K562 (cell line): Measurements from ENCODE around the gene AHCYL2. TPM values are rescaled to one million over a fixed set of nuclear protein-coding genes. Genes with fewer than 3 reads are reported as not detected.

Experiments used
- CEBPG ChIP-seq, 3 experiments: fragments of 200-800 bp in 1 of 3; sonication (Bioruptor generic) in 1 of 3; sonication (generic) in 1 of 3; formaldehyde crosslinking in 1 of 3; IDR thresholded peaks in 2 of 3; conservative IDR thresholded peaks in 1 of 3; 2 replicates each; pipeline versions ENCODE4 v1.6.1 to v1.8.0; 2016 to 2022; ENCODE audit warnings: missing compliant biosample characterization in 2 of 3, missing genetic modification characterization in 2 of 3, mild to moderate bottlenecking in 1 of 3, missing genetic modification reagents in 1 of 3
- CXXC5 ChIP-seq: fragments of 250-450 bp; sonication (Bioruptor Pico); IDR thresholded peaks from 2 replicates; pipeline ENCODE4 v1.8.0; 2022; ENCODE audit warnings: inconsistent platforms, mild to moderate bottlenecking, moderate library complexity
- FOXM1 ChIP-seq, 2 experiments: fragments of 450-650 bp in 1 of 2; sonication (generic) in 1 of 2; formaldehyde crosslinking in 1 of 2; IDR thresholded peaks; 2 replicates each; pipeline versions ENCODE4 v1.6.1 to v1.9.0; 2017 to 2022; ENCODE audit warnings: low read depth in 2 of 2, mild to moderate bottlenecking in 2 of 2, missing genetic modification reagents in 1 of 2, moderate library complexity in 1 of 2
- GTF2E2 ChIP-seq: fragments of 200-800 bp; sonication (Bioruptor generic); IDR thresholded peaks from 2 replicates; pipeline ENCODE4 v1.6.1; 2016; ENCODE audit warnings: missing genetic modification characterization, missing compliant biosample characterization
- KHSRP ChIP-seq: fragments of 450-650 bp; IDR thresholded peaks from 2 replicates; pipeline ENCODE4 v1.6.1; 2017
- MECOM ChIP-seq: fragments of 250-450 bp; sonication (Bioruptor Pico); IDR thresholded peaks from 2 replicates; pipeline ENCODE4 v1.8.0; 2022; ENCODE audit warnings: inconsistent platforms
- MXI1 ChIP-seq: IDR thresholded peaks from 2 replicates; pipeline ENCODE4 v1.6.1; 2011; ENCODE audit warnings: low read depth, mild to moderate bottlenecking, improper control_type of control experiment, low read length
- NCOA6 ChIP-seq: fragments of 450-650 bp; IDR thresholded peaks from 2 replicates; pipeline ENCODE4 v1.6.1; 2017; ENCODE audit warnings: mild to moderate bottlenecking
- NFXL1 ChIP-seq: fragments of 450-650 bp; formaldehyde crosslinking; IDR thresholded peaks from 2 replicates; pipeline ENCODE4 v1.4.0; 2021; ENCODE audit warnings: mild to moderate bottlenecking
- PURB ChIP-seq: sonication (generic); formaldehyde crosslinking; IDR thresholded peaks from 2 replicates; pipeline ENCODE4 v1.9.0; 2021; ENCODE audit warnings: low read depth, mild to moderate bottlenecking, missing genetic modification reagents
- TAL1 ChIP-seq: fragments of 450-650 bp; IDR thresholded peaks from 2 replicates; pipeline ENCODE4 v1.6.1; 2016; ENCODE audit warnings: mild to moderate bottlenecking
- XRCC4 ChIP-seq: IDR thresholded peaks from one replicate; pipeline ENCODE4 v1.6.1; 2011; ENCODE audit not compliant: insufficient read depth, insufficient read length; ENCODE audit errors: extremely low read depth
- ZNF143 ChIP-seq: sonication (generic); formaldehyde crosslinking; IDR thresholded peaks from 2 replicates; pipeline ENCODE4 v1.9.0; 2022; ENCODE audit warnings: mild to moderate bottlenecking, missing genetic modification reagents
- ZNF24 ChIP-seq: fragments of 450-650 bp; IDR thresholded peaks from 2 replicates; pipeline ENCODE4 v1.6.1; 2016
- ZNF561 ChIP-seq: fragments of 450-650 bp; formaldehyde crosslinking; conservative IDR thresholded peaks from 2 replicates; pipeline ENCODE4 v1.4.0; 2020; ENCODE audit warnings: mild to moderate bottlenecking, moderate library complexity
- ZNF586 ChIP-seq: fragments of 450-650 bp; formaldehyde crosslinking; conservative IDR thresholded peaks from 2 replicates; pipeline ENCODE4 v1.4.0; 2020; ENCODE audit warnings: mild to moderate bottlenecking, moderate library complexity
- ZNF696 ChIP-seq: fragments of 250-450 bp; sonication (Bioruptor Pico); conservative IDR thresholded peaks from 2 replicates; pipeline ENCODE4 v1.4.0; 2020; ENCODE audit warnings: mild to moderate bottlenecking, moderate library complexity
- ZNF764 ChIP-seq: fragments of 250-450 bp; sonication (Bioruptor Pico); IDR thresholded peaks from 2 replicates; pipeline ENCODE4 v1.4.0; 2020; ENCODE audit warnings: low read depth, mild to moderate bottlenecking, moderate library complexity
- ZSCAN32 ChIP-seq: fragments of 450-650 bp; formaldehyde crosslinking; IDR thresholded peaks from 2 replicates; pipeline ENCODE4 v1.4.0; 2020; ENCODE audit warnings: mild to moderate bottlenecking, moderate library complexity
- polyA plus RNA-seq, 8 experiments: library from polyadenylated mRNA; depleted of rRNA in 4 of 8; stranded (reverse) in 5 of 8; unstranded in 3 of 8; fragments of >200 nt; fragmentation: Nextera tagmentation in 2 of 8; fragmentation: Illumina TruSeq in 1 of 8; extraction: Ambion mirVana in 2 of 8; extraction: Trizol in 1 of 8; gene quantifications; 2 replicates each; pipeline versions ENCODE4 v1.2.1 to v1.2.3, GENCODE V29; 2011 to 2014; ENCODE audit warnings: inconsistent platforms in 1 of 8, missing spikeins in 1 of 8
- total RNA-seq, 7 experiments: library from RNA; depleted of rRNA in 6 of 7; stranded (reverse); fragments of >200 nt in 6 of 7; fragmentation: Illumina TruSeq in 2 of 7; extraction: Trizol in 2 of 7; gene quantifications; 2 replicates each; pipeline versions ENCODE4 v1.2.1 to v1.2.3, GENCODE V29; 2011 to 2021; ENCODE audit warnings: low replicate concordance in 1 of 7
- TF ChIP-seq, protein P1 (sequence below), 2 experiments: IDR thresholded peaks; 2 replicates each; pipeline ENCODE4 v1.6.1; 2011; ENCODE audit warnings: borderline replicate concordance in 1 of 2, control low read depth in 1 of 2, low read depth in 1 of 2, low read length in 1 of 2, mild to moderate bottlenecking in 1 of 2, mixed read lengths in 1 of 2, moderate library complexity in 1 of 2; ENCODE audit not compliant: insufficient read depth in 1 of 2, insufficient read length in 1 of 2, poor library complexity in 1 of 2, severe bottlenecking in 1 of 2; ENCODE audit errors: extremely low read depth in 1 of 2
- TF ChIP-seq, protein P2 (sequence below): IDR thresholded peaks from 3 replicates; pipeline ENCODE4 v1.6.1; 2011; ENCODE audit warnings: borderline replicate concordance, mild to moderate bottlenecking; ENCODE audit not compliant: insufficient read length, insufficient read depth
- TF ChIP-seq, protein P3 (sequence below): fragments of 250-450 bp; sonication (Bioruptor Pico); IDR thresholded peaks from 2 replicates; pipeline ENCODE4 v1.5.0; 2021
- TF ChIP-seq, protein P4 (sequence below): fragments of 250-450 bp; sonication (Bioruptor Pico); IDR thresholded peaks from 2 replicates; pipeline ENCODE4 v1.8.0; 2022; ENCODE audit warnings: inconsistent platforms, mild to moderate bottlenecking, moderate library complexity, borderline replicate concordance

The AHCYL2 gene
- total and polyA plus RNA-seq, 9 of the 15 experiments (the other 6 are each of a cell fraction or from before 2014, with no cell fraction given) = 0.93 to 10.5 (median 5.2) TPM

DNA sequence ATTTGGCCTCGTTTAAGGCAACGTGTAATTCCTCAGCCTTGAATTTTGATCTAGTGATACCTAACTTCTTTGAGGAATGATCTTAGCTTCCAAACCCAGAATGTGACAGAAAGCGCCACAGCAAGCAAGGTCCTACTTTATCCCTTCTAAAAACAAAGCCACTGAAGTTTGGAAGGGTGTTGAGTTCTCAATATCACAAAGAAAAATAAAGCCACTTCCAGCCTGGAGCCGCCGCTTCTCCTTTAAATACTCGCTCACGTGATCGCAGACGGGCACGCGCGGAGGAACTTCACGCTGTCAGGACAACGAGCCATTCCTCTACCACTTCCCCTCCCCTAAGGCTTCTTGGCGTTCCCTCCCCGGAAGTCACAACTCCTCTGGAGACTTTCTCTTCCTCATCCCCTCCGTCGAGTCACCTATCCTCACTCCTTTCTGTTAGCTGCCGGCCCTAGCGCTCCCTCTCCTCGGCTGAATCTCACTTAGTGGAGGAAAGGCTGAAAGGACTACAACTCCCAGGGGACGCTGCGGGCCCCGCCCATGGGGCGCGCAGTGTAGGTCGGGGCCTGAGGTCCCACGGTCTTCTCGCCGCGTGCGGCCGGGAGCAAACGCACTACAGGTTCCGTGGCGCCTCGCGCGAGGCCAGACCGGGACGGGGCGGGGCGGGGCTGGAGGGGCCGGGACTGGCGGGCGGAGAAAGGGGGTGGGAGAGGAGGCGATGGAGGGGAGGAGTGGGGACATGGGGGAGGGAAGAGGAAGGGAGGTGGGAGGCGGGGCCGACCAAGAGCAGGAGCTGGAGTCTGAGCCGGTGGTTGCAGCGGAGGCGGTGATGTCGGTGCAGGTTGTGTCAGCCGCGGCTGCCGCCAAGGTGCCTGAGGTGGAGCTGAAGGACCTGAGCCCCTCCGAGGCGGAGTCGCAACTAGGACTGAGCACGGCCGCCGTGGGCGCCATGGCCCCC is at the start of gene AHCYL2 (continued):
- TF ChIP-seq, protein P1, sequence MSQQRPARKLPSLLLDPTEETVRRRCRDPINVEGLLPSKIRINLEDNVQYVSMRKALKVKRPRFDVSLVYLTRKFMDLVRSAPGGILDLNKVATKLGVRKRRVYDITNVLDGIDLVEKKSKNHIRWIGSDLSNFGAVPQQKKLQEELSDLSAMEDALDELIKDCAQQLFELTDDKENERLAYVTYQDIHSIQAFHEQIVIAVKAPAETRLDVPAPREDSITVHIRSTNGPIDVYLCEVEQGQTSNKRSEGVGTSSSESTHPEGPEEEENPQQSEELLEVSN (IDR thresholded peaks at IDR 0.05; ENCODE audit: borderline replicate concordance in 1 of 2, extremely low read depth in 1 of 2, insufficient read depth in 1 of 2, insufficient read length in 1 of 2, low read depth in 1 of 2, low read length in 1 of 2, poor library complexity in 1 of 2, severe bottlenecking in 1 of 2) = peak; percentile 88 to 92
- no peak for TF ChIP-seq XRCC4
- no peak for TF ChIP-seq ZSCAN32 (CRISPR knock-in tag)
- peak; percentile 6; the same call in 1 of the 2 replicates for TF ChIP-seq ZNF24
- 0 out of 2 replicates have a peak, but pooled peaks have one; percentile 46 for TF ChIP-seq MXI1
- peak; percentile 92 for TF ChIP-seq CXXC5 (CRISPR knock-in tag)
- TF ChIP-seq NFXL1 (CRISPR knock-in tag) = no peak
- no peak for TF ChIP-seq KHSRP
- peak; percentile 97 for TF ChIP-seq ZNF143 (CRISPR knock-in tag)
- TF ChIP-seq CEBPG (CRISPR knock-in tag; IDR thresholded peaks at IDR 0.05) = no peak; the same call in 1 of the 2 replicates
- no peak for TF ChIP-seq CEBPG (tag; conservative IDR thresholded peaks at IDR 0.05 in 1 of 2, IDR thresholded peaks at IDR 0.05 in 1 of 2)
- no peak for TF ChIP-seq ZNF586
- TF ChIP-seq TAL1 = no peak; the same call in 1 of the 2 replicates
- TF ChIP-seq MECOM (CRISPR knock-in tag) = no peak
- TF ChIP-seq, protein P2, sequence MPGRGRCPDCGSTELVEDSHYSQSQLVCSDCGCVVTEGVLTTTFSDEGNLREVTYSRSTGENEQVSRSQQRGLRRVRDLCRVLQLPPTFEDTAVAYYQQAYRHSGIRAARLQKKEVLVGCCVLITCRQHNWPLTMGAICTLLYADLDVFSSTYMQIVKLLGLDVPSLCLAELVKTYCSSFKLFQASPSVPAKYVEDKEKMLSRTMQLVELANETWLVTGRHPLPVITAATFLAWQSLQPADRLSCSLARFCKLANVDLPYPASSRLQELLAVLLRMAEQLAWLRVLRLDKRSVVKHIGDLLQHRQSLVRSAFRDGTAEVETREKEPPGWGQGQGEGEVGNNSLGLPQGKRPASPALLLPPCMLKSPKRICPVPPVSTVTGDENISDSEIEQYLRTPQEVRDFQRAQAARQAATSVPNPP = no peak
- TF ChIP-seq ZNF764 (CRISPR knock-in tag) = no peak
- no peak for TF ChIP-seq NCOA6
- 0 out of 2 replicates have a peak, but pooled peaks have one; percentile 25 for TF ChIP-seq GTF2E2
- TF ChIP-seq, protein P3, sequence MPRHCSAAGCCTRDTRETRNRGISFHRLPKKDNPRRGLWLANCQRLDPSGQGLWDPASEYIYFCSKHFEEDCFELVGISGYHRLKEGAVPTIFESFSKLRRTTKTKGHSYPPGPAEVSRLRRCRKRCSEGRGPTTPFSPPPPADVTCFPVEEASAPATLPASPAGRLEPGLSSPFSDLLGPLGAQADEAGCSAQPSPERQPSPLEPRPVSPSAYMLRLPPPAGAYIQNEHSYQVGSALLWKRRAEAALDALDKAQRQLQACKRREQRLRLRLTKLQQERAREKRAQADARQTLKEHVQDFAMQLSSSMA (CRISPR knock-in tag) = no peak
- TF ChIP-seq ZNF561 (CRISPR knock-in tag) = no peak
- no peak for TF ChIP-seq ZNF696 (CRISPR knock-in tag)
- TF ChIP-seq, protein P4, sequence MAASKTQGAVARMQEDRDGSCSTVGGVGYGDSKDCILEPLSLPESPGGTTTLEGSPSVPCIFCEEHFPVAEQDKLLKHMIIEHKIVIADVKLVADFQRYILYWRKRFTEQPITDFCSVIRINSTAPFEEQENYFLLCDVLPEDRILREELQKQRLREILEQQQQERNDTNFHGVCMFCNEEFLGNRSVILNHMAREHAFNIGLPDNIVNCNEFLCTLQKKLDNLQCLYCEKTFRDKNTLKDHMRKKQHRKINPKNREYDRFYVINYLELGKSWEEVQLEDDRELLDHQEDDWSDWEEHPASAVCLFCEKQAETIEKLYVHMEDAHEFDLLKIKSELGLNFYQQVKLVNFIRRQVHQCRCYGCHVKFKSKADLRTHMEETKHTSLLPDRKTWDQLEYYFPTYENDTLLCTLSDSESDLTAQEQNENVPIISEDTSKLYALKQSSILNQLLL (CRISPR knock-in tag) = no peak
- no peak for TF ChIP-seq PURB (CRISPR knock-in tag)
- TF ChIP-seq FOXM1 (IDR thresholded peaks at IDR 0.05; ENCODE audit: low read depth) = peak; percentile 63
- no peak for TF ChIP-seq FOXM1 (CRISPR knock-in tag; IDR thresholded peaks at IDR 0.05; ENCODE audit: low read depth)
